ENCODE data around the gene FAM161B. TPM values are rescaled to one million over a fixed set of nuclear protein-coding genes. Genes with fewer than 3 reads are reported as not detected.
"Not testable (repeated sequence)": the region's sequence is repeated elsewhere in the genome, so short reads cannot be mapped to it uniquely, and the experiment has no call there.

The FAM161B gene
- total RNA-seq, 1 experiment from 2014 or later: 4.1 TPM

GRCh38 chr14:73991092-73991491 is 41.2 kb upstream of the FAM161B start:
- no peaks in the 10 kb centered on the region for H3K9me2 ChIP-seq (replicated peaks; ENCODE audit: insufficient read depth, low read length)
- DNase-seq: no peak
- H3K79me2 ChIP-seq (ENCODE audit: low read length): no peaks in the 10 kb centered on the region
- H3K4me2 ChIP-seq (ENCODE audit: low read depth, low read length, poor library complexity, severe bottlenecking): no peak overlapping the region
- no peaks in the 10 kb centered on the region for H3K9me3 ChIP-seq (ENCODE audit: low read length)
- H3K36me3 ChIP-seq (ENCODE audit: insufficient read depth, low read length): peaks cover 15% of the 10 kb centered on the region
- H3K27me3 ChIP-seq (ENCODE audit: low read length): no peaks in the 10 kb centered on the region
- H4K20me1 ChIP-seq (ENCODE audit: insufficient read depth, low read depth, low read length): no peaks in the 10 kb centered on the region
- H3K4me1 ChIP-seq (ENCODE audit: low read length): no peaks in the 10 kb centered on the region
- no peak overlapping the region for H3K9ac ChIP-seq (ENCODE audit: low read length)
- H2AFZ ChIP-seq (ENCODE audit: low read length): no peak overlapping the region
- no peak overlapping the region for H3K27ac ChIP-seq (ENCODE audit: low read length)
- H3K4me3 ChIP-seq (ENCODE audit: low read length): no peak overlapping the region

GRCh38 chr14:73988656-73989055 is 38.8 kb upstream of the FAM161B start:
- not testable (repeated sequence) for H3K9ac ChIP-seq (ENCODE audit: low read length); H3K4me1 ChIP-seq (ENCODE audit: low read length); H3K4me2 ChIP-seq (ENCODE audit: low read depth, low read length, poor library complexity, severe bottlenecking); H3K27ac ChIP-seq (ENCODE audit: low read length); DNase-seq; H3K79me2 ChIP-seq (ENCODE audit: low read length); H3K9me3 ChIP-seq (ENCODE audit: low read length); H3K27me3 ChIP-seq (ENCODE audit: low read length); H2AFZ ChIP-seq (ENCODE audit: low read length); H3K9me2 ChIP-seq (replicated peaks; ENCODE audit: insufficient read depth, low read length); H4K20me1 ChIP-seq (ENCODE audit: insufficient read depth, low read depth, low read length); H3K4me3 ChIP-seq (ENCODE audit: low read length)
- H3K36me3 ChIP-seq (ENCODE audit: insufficient read depth, low read length): peaks cover 18% of the 10 kb centered on the region

- no peak overlapping the region for H3K4me3 ChIP-seq (ENCODE audit: low read length)
- H3K4me2 ChIP-seq (ENCODE audit: low read depth, low read length, poor library complexity, severe bottlenecking): no peak overlapping the region
- no peaks in the 10 kb centered on the region for H3K27me3 ChIP-seq (ENCODE audit: low read length)
- H3K9ac ChIP-seq (ENCODE audit: low read length): no peak overlapping the region
- no peak overlapping the region for H2AFZ ChIP-seq (ENCODE audit: low read length)
- H3K79me2 ChIP-seq (ENCODE audit: low read length): no peaks in the 10 kb centered on the region
- peaks cover 18% of the 10 kb centered on the region for H3K36me3 ChIP-seq (ENCODE audit: insufficient read depth, low read length)
- no peaks in the 10 kb centered on the region for H3K9me2 ChIP-seq (replicated peaks; ENCODE audit: insufficient read depth, low read length)
- H3K9me3 ChIP-seq (ENCODE audit: low read length): no peaks in the 10 kb centered on the region
- no peak for DNase-seq
- no peaks in the 10 kb centered on the region for H3K4me1 ChIP-seq (ENCODE audit: low read length)
- H4K20me1 ChIP-seq (ENCODE audit: insufficient read depth, low read depth, low read length): no peaks in the 10 kb centered on the region
- H3K27ac ChIP-seq (ENCODE audit: low read length): no peak overlapping the region
Measured at GRCh38 chr14:73988065-73988464, 38.2 kb upstream of the FAM161B start.

- Histone ChIP-seq H3K4me1 (ENCODE audit: low read length) (no peaks in the 10 kb centered on the region), H3K36me3 (ENCODE audit: insufficient read depth, low read length) (peaks cover 7% of the 10 kb centered on the region; the same call in 1 of the 2 replicates), H3K4me3 (ENCODE audit: low read length) (no peak overlapping the region), H4K20me1 (ENCODE audit: insufficient read depth, low read depth, low read length) (no peaks in the 10 kb centered on the region), H3K9ac (ENCODE audit: low read length) (no peak overlapping the region), H2AFZ (ENCODE audit: low read length) (no peak overlapping the region), H3K79me2 (ENCODE audit: low read length) (no peaks in the 10 kb centered on the region), H3K9me3 (ENCODE audit: low read length) (no peaks in the 10 kb centered on the region), H3K9me2 (replicated peaks; ENCODE audit: insufficient read depth, low read length) (no peaks in the 10 kb centered on the region), H3K27me3 (ENCODE audit: low read length) (no peaks in the 10 kb centered on the region), H3K27ac (ENCODE audit: low read length) (no peak overlapping the region), H3K4me2 (ENCODE audit: low read depth, low read length, poor library complexity, severe bottlenecking) (no peak overlapping the region)
- no peak for DNase-seq
Measured at GRCh38 chr14:73977896-73978295, 28.0 kb upstream of the FAM161B start.

GRCh38 chr14:73976125-73976524 is 26.2 kb upstream of the FAM161B start:
- DNase-seq: no peak
- peaks cover 7% of the 10 kb centered on the region; the same call in 1 of the 2 replicates for H3K36me3 ChIP-seq (ENCODE audit: insufficient read depth, low read length)
- H3K79me2 ChIP-seq (ENCODE audit: low read length): no peaks in the 10 kb centered on the region
- H3K9me3 ChIP-seq (ENCODE audit: low read length): no peaks in the 10 kb centered on the region
- no peaks in the 10 kb centered on the region for H3K27me3 ChIP-seq (ENCODE audit: low read length)
- no peak overlapping the region for H3K9ac ChIP-seq (ENCODE audit: low read length)
- H3K4me1 ChIP-seq (ENCODE audit: low read length): no peaks in the 10 kb centered on the region
- no peaks in the 10 kb centered on the region for H3K9me2 ChIP-seq (replicated peaks; ENCODE audit: insufficient read depth, low read length)
- H2AFZ ChIP-seq (ENCODE audit: low read length): no peak overlapping the region
- no peak overlapping the region for H3K4me3 ChIP-seq (ENCODE audit: low read length)
- no peaks in the 10 kb centered on the region for H4K20me1 ChIP-seq (ENCODE audit: insufficient read depth, low read depth, low read length)
- no peak overlapping the region for H3K27ac ChIP-seq (ENCODE audit: low read length)
- no peak overlapping the region for H3K4me2 ChIP-seq (ENCODE audit: low read depth, low read length, poor library complexity, severe bottlenecking)

GRCh38 chr14:73973497-73973896 is 23.6 kb upstream of the FAM161B start:
- no peak overlapping the region for H3K9ac ChIP-seq (ENCODE audit: low read length)
- H3K9me2 ChIP-seq (replicated peaks; ENCODE audit: insufficient read depth, low read length): no peaks in the 10 kb centered on the region
- H3K36me3 ChIP-seq (ENCODE audit: insufficient read depth, low read length): peaks cover 10% of the 10 kb centered on the region
- H4K20me1 ChIP-seq (ENCODE audit: insufficient read depth, low read depth, low read length): no peaks in the 10 kb centered on the region
- no peak overlapping the region for H2AFZ ChIP-seq (ENCODE audit: low read length)
- no peaks in the 10 kb centered on the region for H3K27me3 ChIP-seq (ENCODE audit: low read length)
- DNase-seq: no peak
- H3K79me2 ChIP-seq (ENCODE audit: low read length): no peaks in the 10 kb centered on the region
- peaks cover 9% of the 10 kb centered on the region for H3K4me1 ChIP-seq (ENCODE audit: low read length)
- H3K4me3 ChIP-seq (ENCODE audit: low read length): no peak overlapping the region
- H3K27ac ChIP-seq (ENCODE audit: low read length): no peak overlapping the region
- no peaks in the 10 kb centered on the region for H3K9me3 ChIP-seq (ENCODE audit: low read length)
- H3K4me2 ChIP-seq (ENCODE audit: low read depth, low read length, poor library complexity, severe bottlenecking): no peak overlapping the region

- no peak overlapping the region for H2AFZ ChIP-seq (ENCODE audit: low read length)
- DNase-seq: peak; percentile 77
- peaks cover 9% of the 10 kb centered on the region for H3K4me1 ChIP-seq (ENCODE audit: low read length)
- H3K27ac ChIP-seq (ENCODE audit: low read length): peak overlapping the region; percentile 37; the same call in 1 of the 2 replicates
- no peak overlapping the region for H3K9ac ChIP-seq (ENCODE audit: low read length)
- no peaks in the 10 kb centered on the region for H3K9me2 ChIP-seq (replicated peaks; ENCODE audit: insufficient read depth, low read length)
- H3K27me3 ChIP-seq (ENCODE audit: low read length): no peaks in the 10 kb centered on the region
- no peaks in the 10 kb centered on the region for H3K79me2 ChIP-seq (ENCODE audit: low read length)
- H3K9me3 ChIP-seq (ENCODE audit: low read length): no peaks in the 10 kb centered on the region
- peak overlapping the region; percentile 7 for H3K4me2 ChIP-seq (ENCODE audit: low read depth, low read length, poor library complexity, severe bottlenecking)
- H3K4me3 ChIP-seq (ENCODE audit: low read length): no peak overlapping the region
- H4K20me1 ChIP-seq (ENCODE audit: insufficient read depth, low read depth, low read length): no peaks in the 10 kb centered on the region
- H3K36me3 ChIP-seq (ENCODE audit: insufficient read depth, low read length): peaks cover 21% of the 10 kb centered on the region
Measured at GRCh38 chr14:73968885-73969284, 19.0 kb upstream of the FAM161B start.

GRCh38 chr14:73965216-73965615 is 15.3 kb upstream of the FAM161B start:
- Histone ChIP-seq H3K36me3 (ENCODE audit: insufficient read depth, low read length) (peaks cover 35% of the 10 kb centered on the region), H3K9me3 (ENCODE audit: low read length) (no peaks in the 10 kb centered on the region), H3K9ac (ENCODE audit: low read length) (no peak overlapping the region), H3K9me2 (replicated peaks; ENCODE audit: insufficient read depth, low read length) (no peaks in the 10 kb centered on the region), H3K4me1 (ENCODE audit: low read length) (peaks cover 9% of the 10 kb centered on the region), H4K20me1 (ENCODE audit: insufficient read depth, low read depth, low read length) (no peaks in the 10 kb centered on the region), H3K4me3 (ENCODE audit: low read length) (no peak overlapping the region), H3K79me2 (ENCODE audit: low read length) (no peaks in the 10 kb centered on the region), H3K27me3 (ENCODE audit: low read length) (no peaks in the 10 kb centered on the region), H3K4me2 (ENCODE audit: low read depth, low read length, poor library complexity, severe bottlenecking) (no peak overlapping the region), H2AFZ (ENCODE audit: low read length) (no peak overlapping the region), H3K27ac (ENCODE audit: low read length) (no peak overlapping the region)
- no peak for DNase-seq

GRCh38 chr14:73961192-73961591 is 11.3 kb upstream of the FAM161B start:
- Histone ChIP-seq H3K27me3 (ENCODE audit: low read length) (no peaks in the 10 kb centered on the region), H3K36me3 (ENCODE audit: insufficient read depth, low read length) (peaks cover 36% of the 10 kb centered on the region; the same call in 1 of the 2 replicates), H3K79me2 (ENCODE audit: low read length) (no peaks in the 10 kb centered on the region), H3K4me1 (ENCODE audit: low read length) (no peaks in the 10 kb centered on the region), H3K9ac (ENCODE audit: low read length) (no peak overlapping the region), H3K4me2 (ENCODE audit: low read depth, low read length, poor library complexity, severe bottlenecking) (no peak overlapping the region), H3K9me3 (ENCODE audit: low read length) (no peaks in the 10 kb centered on the region), H3K27ac (ENCODE audit: low read length) (no peak overlapping the region), H4K20me1 (ENCODE audit: insufficient read depth, low read depth, low read length) (no peaks in the 10 kb centered on the region), H3K9me2 (replicated peaks; ENCODE audit: insufficient read depth, low read length) (no peaks in the 10 kb centered on the region), H3K4me3 (ENCODE audit: low read length) (no peak overlapping the region), H2AFZ (ENCODE audit: low read length) (no peak overlapping the region)
- no peak for DNase-seq
